NB4 (cell line): Measurements from ENCODE around the gene FSTL5.

Experiments
- DNase-seq: peaks from one replicate; pipeline ENCODE4 v3.0.0; 2010; ENCODE audit warnings: low read depth
- H3K4me3 ChIP-seq: one replicate; pipeline ENCODE4 v1.5.1; 2011; ENCODE audit warnings: mild to moderate bottlenecking, low read depth, low read length, moderate library complexity
- CTCF ChIP-seq: IDR thresholded peaks from one replicate; pipeline ENCODE4 v1.5.1; 2012; ENCODE audit warnings: low read depth, low read length
- MAX ChIP-seq: IDR thresholded peaks from 2 replicates; pipeline ENCODE4 v1.6.1; 2011; ENCODE audit warnings: low read depth, low read length
- MYC ChIP-seq: IDR thresholded peaks from 2 replicates; pipeline ENCODE4 v1.6.1; 2011; ENCODE audit warnings: low read depth, low read length
- POLR2A ChIP-seq: IDR thresholded peaks from 2 replicates; pipeline ENCODE4 v1.6.1; 2011; ENCODE audit warnings: mild to moderate bottlenecking; ENCODE audit not compliant: insufficient read length; ENCODE audit errors: extremely low read depth

FSTL5 gene

GRCh38 chr4:161642708-161643107 is 521.1 kb downstream of the FSTL5 start:
- TF ChIP-seq POLR2A, result no peak
- no peak for TF ChIP-seq CTCF
- TF ChIP-seq MYC, result no peak
- TF ChIP-seq MAX, result no peak
- no peak for DNase-seq
- no peak overlapping the region for H3K4me3 ChIP-seq

GRCh38 chr4:161629694-161630441 is 533.9 kb downstream of the FSTL5 start:
- no peak for DNase-seq
- no peak overlapping the region for H3K4me3 ChIP-seq
- TF ChIP-seq MAX (no peak), CTCF (no peak), MYC (no peak), POLR2A (no peak)

- no peak overlapping the region for H3K4me3 ChIP-seq
- TF ChIP-seq MYC (no peak), MAX (no peak), CTCF (no peak), POLR2A (no peak)
- peak; percentile 7 for DNase-seq
These were observed 559.1 kb downstream of the FSTL5 start for GRCh38 chr4:161604516-161605300.

GRCh38 chr4:161601011-161601410 is 562.8 kb downstream of the FSTL5 start:
- no peak for DNase-seq
- H3K4me3 ChIP-seq, result no peak overlapping the region
- TF ChIP-seq MAX, result no peak
- TF ChIP-seq POLR2A, result no peak
- TF ChIP-seq CTCF, result no peak
- TF ChIP-seq MYC, result no peak

GRCh38 chr4:161595230-161595771 is 568.5 kb downstream of the FSTL5 start:
- H3K4me3 ChIP-seq, result no peak overlapping the region
- no peak for TF ChIP-seq POLR2A
- no peak for TF ChIP-seq MYC
- DNase-seq, result no peak

- TF ChIP-seq MYC, result no peak
- TF ChIP-seq POLR2A, result no peak
- no peak for TF ChIP-seq CTCF
- TF ChIP-seq MAX, result no peak
- DNase-seq, result no peak
- no peak overlapping the region for H3K4me3 ChIP-seq
These were observed 578.8 kb downstream of the FSTL5 start for GRCh38 chr4:161585011-161585410.
